ENCODE data around the gene MAD1L1.

Gene MAD1L1

DNA sequence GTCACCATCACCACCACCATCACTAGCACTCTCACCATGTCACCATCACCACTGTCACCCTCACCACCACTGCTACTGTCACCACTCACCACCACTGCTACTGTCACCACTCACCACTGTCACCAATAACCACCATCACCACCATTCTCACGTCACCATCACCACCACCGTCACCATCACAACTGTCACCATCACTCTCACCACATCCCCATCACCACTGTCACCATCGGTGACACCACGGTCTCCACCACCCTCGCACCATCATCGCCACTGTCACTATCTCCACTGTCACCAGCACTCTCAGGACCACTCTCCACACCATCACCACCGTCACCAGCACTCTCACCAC is 130.4 kb downstream of the MAD1L1 start:
- H3K4me1 ChIP-seq (ENCODE audit: control insufficient read depth, low read length), result peaks cover 59% of the 10 kb centered on the region
- H3K36me3 ChIP-seq (ENCODE audit: control insufficient read depth, low read length), result peaks cover 3% of the 10 kb centered on the region; the same call in 1 of the 2 replicates

DNA sequence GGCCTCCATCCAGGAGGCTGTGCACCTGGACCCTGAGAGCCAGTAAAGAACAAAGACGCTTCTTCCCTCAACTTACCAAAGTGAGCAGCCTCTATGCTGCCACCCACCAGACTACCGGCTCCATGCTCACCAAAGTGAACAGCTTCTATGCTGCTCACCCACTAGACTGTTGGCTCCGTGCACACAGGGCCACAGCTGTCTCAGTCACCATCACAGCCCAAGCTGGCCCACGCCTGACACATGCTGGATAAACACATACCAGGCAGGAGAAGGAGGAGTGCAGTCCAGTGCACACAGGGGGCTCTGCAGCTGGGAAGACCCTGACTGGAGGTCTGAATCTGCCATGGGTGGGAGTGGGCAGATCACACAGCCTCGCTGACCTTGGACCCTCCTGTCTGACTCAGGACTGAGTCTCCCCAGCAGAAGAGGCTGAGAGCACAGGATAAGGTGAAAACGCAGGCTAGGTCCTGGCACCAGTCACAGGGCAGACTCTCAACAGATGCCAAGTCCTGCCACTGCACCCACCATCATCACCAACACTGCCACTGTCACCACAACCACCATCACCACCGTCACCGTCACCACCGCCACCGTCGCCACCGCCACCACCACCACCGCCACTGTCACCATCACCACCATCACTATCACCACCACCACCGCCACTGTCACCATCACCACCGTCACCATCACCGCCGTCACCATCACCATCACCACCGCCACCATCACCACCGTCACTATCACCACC is 130.9 kb downstream of the MAD1L1 start:
- peak overlapping the region; percentile 89; the same call in 1 of the 2 replicates for H3K27ac ChIP-seq (ENCODE audit: low read depth, low read length)
- peaks cover 58% of the 10 kb centered on the region for H3K4me1 ChIP-seq (ENCODE audit: control insufficient read depth, low read length)
- H4K20me1 ChIP-seq (ENCODE audit: control insufficient read depth, insufficient read depth, low read depth, low read length), result no peaks in the 10 kb centered on the region

More for the DNA sequence above, 130.4 kb downstream of the MAD1L1 start:
- Histone ChIP-seq H3K9me3 (ENCODE audit: control insufficient read depth, insufficient read depth, low read length) (no peaks in the 10 kb centered on the region), H3K79me2 (ENCODE audit: control insufficient read depth, low read length) (peaks cover 31% of the 10 kb centered on the region), H3K4me3 (ENCODE audit: low read length) (no peak overlapping the region), H3K9me2 (replicated peaks; ENCODE audit: control insufficient read depth, low read length) (no peaks in the 10 kb centered on the region), H4K20me1 (ENCODE audit: control insufficient read depth, insufficient read depth, low read depth, low read length) (no peaks in the 10 kb centered on the region), H3K4me2 (ENCODE audit: low read length) (no peak overlapping the region), H3K27ac (ENCODE audit: low read depth, low read length) (no peak overlapping the region), H3F3A (ENCODE audit: control insufficient read depth, insufficient read depth) (peaks cover 15% of the 10 kb centered on the region), H3K27me3 (ENCODE audit: control insufficient read depth, low read length) (no peaks in the 10 kb centered on the region)
- TF ChIP-seq, protein P1, sequence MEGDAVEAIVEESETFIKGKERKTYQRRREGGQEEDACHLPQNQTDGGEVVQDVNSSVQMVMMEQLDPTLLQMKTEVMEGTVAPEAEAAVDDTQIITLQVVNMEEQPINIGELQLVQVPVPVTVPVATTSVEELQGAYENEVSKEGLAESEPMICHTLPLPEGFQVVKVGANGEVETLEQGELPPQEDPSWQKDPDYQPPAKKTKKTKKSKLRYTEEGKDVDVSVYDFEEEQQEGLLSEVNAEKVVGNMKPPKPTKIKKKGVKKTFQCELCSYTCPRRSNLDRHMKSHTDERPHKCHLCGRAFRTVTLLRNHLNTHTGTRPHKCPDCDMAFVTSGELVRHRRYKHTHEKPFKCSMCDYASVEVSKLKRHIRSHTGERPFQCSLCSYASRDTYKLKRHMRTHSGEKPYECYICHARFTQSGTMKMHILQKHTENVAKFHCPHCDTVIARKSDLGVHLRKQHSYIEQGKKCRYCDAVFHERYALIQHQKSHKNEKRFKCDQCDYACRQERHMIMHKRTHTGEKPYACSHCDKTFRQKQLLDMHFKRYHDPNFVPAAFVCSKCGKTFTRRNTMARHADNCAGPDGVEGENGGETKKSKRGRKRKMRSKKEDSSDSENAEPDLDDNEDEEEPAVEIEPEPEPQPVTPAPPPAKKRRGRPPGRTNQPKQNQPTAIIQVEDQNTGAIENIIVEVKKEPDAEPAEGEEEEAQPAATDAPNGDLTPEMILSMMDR (IDR thresholded peaks at IDR 0.05; ENCODE audit: low read depth, low read length, poor library complexity, severe bottlenecking), result no peak
- TF ChIP-seq EZH2phosphoT487 (IDR thresholded peaks at IDR 0.05; ENCODE audit: borderline replicate concordance, low read length), result no peak

DNA sequence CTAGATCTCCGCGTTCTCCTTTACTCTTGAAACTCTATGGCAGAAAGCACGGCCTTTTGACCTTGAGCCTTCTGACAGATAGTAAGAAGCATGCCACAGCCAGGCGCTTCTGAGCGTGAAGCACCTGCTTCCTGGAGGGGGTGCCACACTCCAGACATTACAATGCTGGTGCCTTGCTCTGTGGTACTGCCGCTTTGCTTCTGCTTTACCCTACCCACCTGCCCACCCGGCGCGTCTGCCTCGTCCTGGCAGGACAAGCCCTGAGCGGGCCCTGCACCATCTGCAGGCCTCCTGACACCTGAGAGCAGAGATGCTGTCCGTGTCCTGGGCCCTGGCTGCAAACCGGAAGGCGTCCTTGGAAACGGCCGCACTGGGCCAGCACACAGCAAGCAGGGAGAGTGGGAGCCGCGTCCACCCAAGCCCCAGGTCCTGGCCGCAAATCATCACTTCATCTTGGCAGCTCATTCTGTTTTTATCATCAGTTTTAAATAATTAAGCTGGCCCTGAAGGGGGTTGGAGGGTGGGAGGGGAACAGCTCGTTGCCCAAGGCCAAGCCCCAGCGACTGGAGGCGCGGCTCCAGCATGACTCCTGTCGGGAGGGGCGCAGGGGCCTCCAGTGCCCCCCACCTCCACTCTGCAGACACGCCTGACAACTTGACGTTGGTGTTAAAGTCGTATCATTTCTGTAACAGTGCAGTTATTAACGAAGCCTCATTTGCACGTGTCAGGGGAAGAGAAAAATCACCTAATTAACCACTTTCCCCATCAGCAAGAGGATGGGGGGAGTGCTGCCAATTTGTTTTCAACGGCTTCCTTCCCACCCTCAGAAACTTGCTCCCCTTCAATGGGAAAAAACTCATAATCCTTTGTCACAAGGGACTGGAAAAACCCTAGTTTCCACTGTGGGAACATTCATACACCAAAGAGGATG is 132.2 kb downstream of the MAD1L1 start:
- H3K9me2 ChIP-seq (replicated peaks; ENCODE audit: control insufficient read depth, low read length), result no peaks in the 10 kb centered on the region
- peaks cover 57% of the 10 kb centered on the region for H3K4me1 ChIP-seq (ENCODE audit: control insufficient read depth, low read length)
- H3K79me2 ChIP-seq (ENCODE audit: control insufficient read depth, low read length), result peaks cover 37% of the 10 kb centered on the region
- H3K27me3 ChIP-seq (ENCODE audit: control insufficient read depth, low read length), result no peaks in the 10 kb centered on the region
- peak overlapping the region; percentile 89 for H3K27ac ChIP-seq (ENCODE audit: low read depth, low read length)
- H3K4me2 ChIP-seq (ENCODE audit: low read length), result peak overlapping the region; percentile 83
- no peaks in the 10 kb centered on the region for H4K20me1 ChIP-seq (ENCODE audit: control insufficient read depth, insufficient read depth, low read depth, low read length)
- no peaks in the 10 kb centered on the region for H3K9me3 ChIP-seq (ENCODE audit: control insufficient read depth, insufficient read depth, low read length)
- peak overlapping the region; percentile 58 for H3K4me3 ChIP-seq (ENCODE audit: low read length)
- H3F3A ChIP-seq (ENCODE audit: control insufficient read depth, insufficient read depth), result peaks cover 15% of the 10 kb centered on the region
- peaks cover 3% of the 10 kb centered on the region; the same call in 1 of the 2 replicates for H3K36me3 ChIP-seq (ENCODE audit: control insufficient read depth, low read length)
- no peak for TF ChIP-seq EZH2phosphoT487 (IDR thresholded peaks at IDR 0.05; ENCODE audit: borderline replicate concordance, low read length)
- TF ChIP-seq, protein P1 (IDR thresholded peaks at IDR 0.05; ENCODE audit: low read depth, low read length, poor library complexity, severe bottlenecking), result peak; percentile 57

More for the DNA sequence above, 130.9 kb downstream of the MAD1L1 start:
- peaks cover 15% of the 10 kb centered on the region for H3F3A ChIP-seq (ENCODE audit: control insufficient read depth, insufficient read depth)
- no peaks in the 10 kb centered on the region for H3K9me3 ChIP-seq (ENCODE audit: control insufficient read depth, insufficient read depth, low read length)
- no peaks in the 10 kb centered on the region for H3K9me2 ChIP-seq (replicated peaks; ENCODE audit: control insufficient read depth, low read length)
- H3K79me2 ChIP-seq (ENCODE audit: control insufficient read depth, low read length), result peaks cover 34% of the 10 kb centered on the region
- TF ChIP-seq, protein P1 (IDR thresholded peaks at IDR 0.05; ENCODE audit: low read depth, low read length, poor library complexity, severe bottlenecking), result no peak
- TF ChIP-seq EZH2phosphoT487 (IDR thresholded peaks at IDR 0.05; ENCODE audit: borderline replicate concordance, low read length), result no peak
- no peak overlapping the region for H3K4me3 ChIP-seq (ENCODE audit: low read length)
- H3K27me3 ChIP-seq (ENCODE audit: control insufficient read depth, low read length), result no peaks in the 10 kb centered on the region
- peak overlapping the region; percentile 11; the same call in 1 of the 2 replicates for H3K4me2 ChIP-seq (ENCODE audit: low read length)
- H3K36me3 ChIP-seq (ENCODE audit: control insufficient read depth, low read length), result peaks cover 3% of the 10 kb centered on the region; the same call in 1 of the 2 replicates
